Epithelial cell of esophagus (primary cell): Measurements from ENCODE around the gene FICD.

Experiments
- DNase-seq: peaks from one replicate; pipeline ENCODE4 v3.0.0; 2010; ENCODE audit warnings: low read depth
- H3K4me3 ChIP-seq: 2 replicates; pipeline ENCODE4 v1.5.1; 2011; ENCODE audit warnings: mild to moderate bottlenecking, low read length, control low read depth
- TF ChIP-seq, protein P1 (sequence below): IDR thresholded peaks from 2 replicates; pipeline ENCODE4 v1.5.1; 2011; ENCODE audit warnings: low read depth, mild to moderate bottlenecking, low read length, control low read depth, inconsistent platforms; ENCODE audit not compliant: insufficient read depth; ENCODE audit errors: missing control alignments

The FICD gene

DNA sequence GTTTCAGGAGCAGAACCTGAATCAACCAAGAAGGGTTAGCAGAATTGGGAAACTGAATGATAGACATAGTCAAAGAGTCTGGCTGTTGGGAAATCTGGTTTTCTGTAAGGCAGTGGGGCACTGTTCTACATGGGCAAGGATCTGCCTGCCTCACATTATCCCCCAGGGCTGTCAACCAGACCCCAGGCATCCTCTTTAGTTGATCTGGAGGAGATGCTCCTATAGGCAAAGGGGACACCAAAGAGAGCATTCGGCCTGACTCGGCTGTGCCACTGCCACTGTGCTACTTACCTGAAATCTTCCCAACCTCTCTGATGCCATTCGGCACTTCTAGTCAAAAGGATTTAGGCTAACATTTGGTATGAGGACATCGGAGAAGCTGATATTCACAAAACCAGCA is 51.4 kb downstream of the FICD start:
- H3K4me3 ChIP-seq = no peak overlapping the region
- TF ChIP-seq, protein P1, sequence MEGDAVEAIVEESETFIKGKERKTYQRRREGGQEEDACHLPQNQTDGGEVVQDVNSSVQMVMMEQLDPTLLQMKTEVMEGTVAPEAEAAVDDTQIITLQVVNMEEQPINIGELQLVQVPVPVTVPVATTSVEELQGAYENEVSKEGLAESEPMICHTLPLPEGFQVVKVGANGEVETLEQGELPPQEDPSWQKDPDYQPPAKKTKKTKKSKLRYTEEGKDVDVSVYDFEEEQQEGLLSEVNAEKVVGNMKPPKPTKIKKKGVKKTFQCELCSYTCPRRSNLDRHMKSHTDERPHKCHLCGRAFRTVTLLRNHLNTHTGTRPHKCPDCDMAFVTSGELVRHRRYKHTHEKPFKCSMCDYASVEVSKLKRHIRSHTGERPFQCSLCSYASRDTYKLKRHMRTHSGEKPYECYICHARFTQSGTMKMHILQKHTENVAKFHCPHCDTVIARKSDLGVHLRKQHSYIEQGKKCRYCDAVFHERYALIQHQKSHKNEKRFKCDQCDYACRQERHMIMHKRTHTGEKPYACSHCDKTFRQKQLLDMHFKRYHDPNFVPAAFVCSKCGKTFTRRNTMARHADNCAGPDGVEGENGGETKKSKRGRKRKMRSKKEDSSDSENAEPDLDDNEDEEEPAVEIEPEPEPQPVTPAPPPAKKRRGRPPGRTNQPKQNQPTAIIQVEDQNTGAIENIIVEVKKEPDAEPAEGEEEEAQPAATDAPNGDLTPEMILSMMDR = no peak
- DNase-seq = no peak

DNA sequence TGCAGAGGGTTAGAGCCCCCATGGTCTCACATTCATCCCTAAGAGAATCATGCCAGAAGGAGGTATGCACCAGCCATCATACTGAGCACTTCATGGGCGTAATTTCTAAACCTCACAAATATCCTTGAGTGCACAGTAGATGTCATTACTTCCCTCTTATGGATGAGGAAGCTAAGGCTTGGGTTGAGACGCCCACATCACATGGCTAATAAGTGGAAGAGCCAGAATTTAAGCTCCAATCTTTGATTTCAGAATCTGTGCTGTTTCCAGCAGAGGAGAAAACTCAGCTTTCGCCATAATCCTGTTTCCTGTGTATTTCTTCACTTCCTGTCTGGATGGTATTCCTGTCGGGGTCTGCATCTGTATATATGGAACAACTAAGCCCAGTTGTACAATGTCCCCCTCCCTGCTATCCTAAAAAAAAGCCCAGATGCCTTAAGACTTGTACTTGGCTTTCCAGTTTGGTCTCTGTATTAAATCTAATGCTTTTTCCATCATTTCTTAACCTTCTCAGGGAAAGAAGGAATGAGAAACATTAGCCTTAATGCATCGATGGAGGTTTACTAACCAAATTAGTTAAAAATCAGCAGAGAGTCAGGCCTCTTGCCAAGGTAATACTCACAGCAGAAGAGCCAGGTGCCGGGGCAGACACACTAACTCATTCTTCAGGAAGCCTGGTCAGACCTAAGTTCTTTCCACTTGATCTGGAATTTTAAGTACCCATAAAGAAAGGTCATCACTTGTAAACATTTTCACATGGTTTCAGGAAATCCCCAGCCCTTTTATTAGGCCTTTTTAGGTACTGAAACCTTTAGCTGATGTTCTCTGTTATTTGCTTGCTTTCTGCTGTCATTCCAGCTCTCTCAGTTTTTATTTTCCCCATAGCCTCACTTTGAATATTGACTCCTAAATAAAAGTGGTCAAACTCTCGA is 52.6 kb downstream of the FICD start:
- no peak for DNase-seq
- TF ChIP-seq, protein P1 = no peak
- H3K4me3 ChIP-seq = no peak overlapping the region

DNA sequence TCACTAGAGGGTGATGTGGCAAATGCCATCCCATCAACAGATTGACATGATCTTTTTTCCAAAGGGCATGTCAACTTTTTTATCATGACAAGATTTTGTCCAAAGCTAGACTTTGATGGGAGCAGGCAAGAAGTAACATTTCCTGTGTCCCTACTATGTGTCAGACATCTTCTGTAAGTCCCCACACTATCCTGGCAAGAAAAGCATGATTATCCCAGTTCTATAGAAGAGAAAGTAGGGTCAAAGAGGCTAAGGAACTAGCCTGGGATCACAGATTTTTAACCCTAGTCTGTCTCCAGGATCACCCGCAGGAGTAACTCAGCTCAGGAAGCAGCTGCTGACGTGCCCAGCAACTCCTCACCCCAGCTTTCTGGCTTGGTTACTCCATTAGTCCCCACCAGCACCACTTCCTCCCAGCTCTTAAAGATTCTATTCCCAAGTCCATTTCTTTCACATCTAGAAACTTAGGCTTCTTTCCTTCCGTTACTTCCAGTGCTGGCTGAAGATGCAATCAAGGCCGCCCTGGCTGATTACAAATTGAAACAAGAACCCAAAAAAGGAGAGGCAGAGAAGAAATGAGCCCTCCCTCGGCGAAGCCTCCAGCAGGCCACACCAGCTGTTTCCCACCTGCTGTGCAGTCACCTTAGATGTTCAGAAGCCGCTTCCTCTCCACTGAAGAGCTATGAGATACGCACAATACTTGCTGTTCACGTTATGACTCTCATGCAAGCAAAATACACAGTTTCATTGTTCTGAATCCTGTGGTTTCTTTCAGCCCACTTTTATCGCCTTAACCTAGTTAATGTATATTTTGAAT is 53.5 kb downstream of the FICD start:
- TF ChIP-seq, protein P1 = no peak
- no peak overlapping the region for H3K4me3 ChIP-seq
- DNase-seq = no peak
